PC-3 (cell line): ENCODE data around the gene AP4E1. TPM values are rescaled to one million over a fixed set of nuclear protein-coding genes. Genes with fewer than 3 reads are reported as not detected.
A peak's percentile ranks its signal among the peaks of the same experiment; 100 is the strongest.

ENCODE experiments used
- ATAC-seq: fragments of 200-7000 bp; cut with Tn5 transposase; 2 replicates; pipeline ENCODE4 v1.9.1; 2020; ENCODE audit warnings: mild to moderate bottlenecking, moderate library complexity
- BruUV-seq: library from RNA; stranded (reverse); fragments of 400-500 nt; replicated peaks from 2 replicates; lab custom pipeline; 2021; lab: Mats Ljungman, UMichigan
- CTCF ChIA-PET: fragments of 300-600 bp; sonication (Branson Sonifier 250); formaldehyde crosslinking; loops from one replicate; lab custom pipeline; 2022; ENCODE audit warnings: antibody characterized with exemption; lab: Charles Lee
- POLR2A ChIA-PET: fragments of 300-600 bp; sonication (Branson Sonifier 250); formaldehyde crosslinking; loops from one replicate; lab custom pipeline; 2022; ENCODE audit warnings: antibody characterized with exemption; ENCODE audit not compliant: unreplicated experiment; lab: Charles Lee
- DNase-seq: peaks from one replicate; pipeline ENCODE4 v3.0.0-alpha.2; 2015
- H2AFZ ChIP-seq: fragments of 300-600 bp; sonication (generic); 2 replicates; pipeline ENCODE4 v1.6.0; 2016; ENCODE audit warnings: antibody characterized with exemption, low read length
- H3F3A ChIP-seq: fragments of 300-600 bp; sonication (generic); one replicate; pipeline ENCODE4 v1.6.0; 2017; ENCODE audit warnings: antibody characterized with exemption, low read length, control low read depth, mild to moderate bottlenecking; ENCODE audit not compliant: unreplicated experiment
- H3K27ac ChIP-seq: fragments of 300-600 bp; sonication (generic); 2 replicates; pipeline ENCODE4 v1.5.1; 2016; ENCODE audit warnings: mild to moderate bottlenecking, low read length
- H3K27me3 ChIP-seq: fragments of 300-600 bp; sonication (generic); 2 replicates; pipeline ENCODE4 v1.6.1; 2016; ENCODE audit warnings: low read length, mixed read lengths
- H3K36me3 ChIP-seq: fragments of 300-600 bp; sonication (generic); 2 replicates; pipeline ENCODE4 v1.6.1; 2016; ENCODE audit warnings: low read depth, mixed run types, low read length, mixed read lengths
- H3K4me1 ChIP-seq: fragments of 300-600 bp; sonication (generic); 2 replicates; pipeline ENCODE4 v1.5.1; 2016; ENCODE audit warnings: low read length; ENCODE audit not compliant: insufficient read depth
- H3K4me2 ChIP-seq: fragments of 300-600 bp; sonication (generic); 2 replicates; pipeline ENCODE4 v1.6.0; 2016; ENCODE audit warnings: low read length
- H3K4me3 ChIP-seq: fragments of 300-600 bp; sonication (generic); 2 replicates; pipeline ENCODE4 v1.5.1; 2016; ENCODE audit warnings: mild to moderate bottlenecking, low read length, mixed read lengths
- H3K79me2 ChIP-seq: fragments of 300-600 bp; sonication (generic); 2 replicates; pipeline ENCODE4 v1.6.1; 2017; ENCODE audit warnings: low read length, mixed read lengths
- H3K9ac ChIP-seq: fragments of 300-600 bp; sonication (generic); 2 replicates; pipeline ENCODE4 v1.6.0; 2016; ENCODE audit warnings: mild to moderate bottlenecking, low read length
- H3K9me2 ChIP-seq: fragments of 300-600 bp; sonication (generic); replicated peaks from 2 replicates; pipeline ENCODE4 v1.6.1; 2016; ENCODE audit warnings: mixed run types, low read length, mixed read lengths
- H3K9me3 ChIP-seq: fragments of 300-600 bp; sonication (generic); 2 replicates; pipeline ENCODE4 v1.6.1; 2016; ENCODE audit warnings: low read length, mixed read lengths
- H4K20me1 ChIP-seq: fragments of 300-600 bp; sonication (generic); 2 replicates; pipeline ENCODE4 v1.6.1; 2016; ENCODE audit warnings: low read length, mixed read lengths
- CTCF ChIP-seq: fragments of 300-600 bp; sonication (generic); conservative IDR thresholded peaks from 2 replicates; pipeline ENCODE4 v1.5.1; 2017; ENCODE audit warnings: antibody characterized with exemption, low read depth, mild to moderate bottlenecking, low read length
- EZH2 ChIP-seq: fragments of 300-600 bp; sonication (generic); IDR thresholded peaks from one replicate; pipeline ENCODE4 v1.6.1; 2017; ENCODE audit warnings: antibody characterized with exemption, mild to moderate bottlenecking, low read length; ENCODE audit not compliant: unreplicated experiment
- EZH2phosphoT487 ChIP-seq: fragments of 300-600 bp; sonication (generic); IDR thresholded peaks from 2 replicates; pipeline ENCODE4 v1.6.1; 2018; ENCODE audit warnings: mild to moderate bottlenecking, antibody characterized with exemption, low read length, borderline replicate concordance
- intact Hi-C: fragments of 100-400 bp; cut with micrococcal nuclease; formaldehyde crosslinking; loops from 2 replicates; pipeline ENCODE4 v1.9.0; 2023
- total RNA-seq: library from RNA; depleted of rRNA; stranded (reverse); fragments of >200 nt; gene quantifications from 2 replicates; pipeline ENCODE4 v1.2.3, GENCODE V29; 2014

The AP4E1 gene
- total RNA-seq, 1 experiment from 2014 or later = 6.0 TPM

DNA sequence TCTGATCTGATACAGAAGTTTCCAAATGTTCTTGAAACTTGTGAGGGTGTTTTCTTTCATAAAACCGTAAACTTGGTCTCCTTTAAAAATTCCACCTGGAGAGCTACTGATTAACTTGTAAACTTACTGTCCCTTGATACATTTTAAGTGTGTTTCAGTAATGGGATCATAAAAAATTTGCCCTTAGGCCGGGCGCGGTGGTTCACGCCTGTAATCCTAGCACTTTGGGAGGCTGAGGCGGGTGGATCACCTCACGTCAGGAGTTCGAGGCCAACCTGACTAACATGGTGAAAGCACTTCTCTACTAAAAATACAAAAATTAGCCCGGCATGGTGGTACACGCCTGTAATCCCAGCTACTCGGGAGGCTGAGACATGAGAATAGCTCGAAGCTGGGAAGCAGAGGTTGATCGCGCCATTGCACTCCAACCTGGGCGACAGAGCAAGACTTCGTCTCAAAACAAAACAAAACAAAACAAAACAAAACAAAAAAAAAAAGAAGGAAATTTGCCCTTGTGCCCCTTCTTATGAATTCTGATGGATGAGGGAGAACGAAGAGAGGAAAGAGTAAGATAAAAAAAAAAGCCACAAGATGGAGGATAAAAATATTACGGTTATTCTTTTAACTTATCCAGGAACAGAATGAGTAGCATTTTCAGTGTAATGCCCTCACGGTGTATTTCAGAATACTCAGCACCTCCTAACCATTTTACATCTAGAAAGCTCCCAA, 32.1 kb upstream of the AP4E1 start:
- peak overlapping the region; percentile 69 for H3K4me3 ChIP-seq
- no peak overlapping the region for H3K27ac ChIP-seq
- intact Hi-C loops = loop anchor here (2.0 kb wide), 1 partner anchor 112 kb away; the partner anchor contains the start of gene SPPL2A
- ChIA-PET POLR2A (interaction anchor here (0.6 kb wide), 2 partner anchors 79 to 958 kb away, joined by 3 to 7 read pairs; no protein-coding TSS in a partner anchor), CTCF (interaction anchor here (1.5 kb wide), 1 partner anchor 9 kb away, joined by 6 read pairs; no protein-coding TSS in a partner anchor)
- no peaks in the 10 kb centered on the region for H3K79me2 ChIP-seq
- 0 out of 2 replicates have a peak, but pooled peaks cover 8% of the 10 kb centered on the region for H3K27me3 ChIP-seq
- H2AFZ ChIP-seq = peak overlapping the region; percentile 86
- BruUV-seq = TSS peak; percentile 44
- TF ChIP-seq EZH2phosphoT487 = no peak
- H3K9me2 ChIP-seq = no peaks in the 10 kb centered on the region
- 0 out of 2 replicates have a peak, but pooled peaks have one; percentile 14 for ATAC-seq
- no peaks in the 10 kb centered on the region for H3F3A ChIP-seq
- H3K4me1 ChIP-seq = peaks cover 19% of the 10 kb centered on the region
- H3K9me3 ChIP-seq = no peaks in the 10 kb centered on the region
- no peak for DNase-seq
- peak overlapping the region; percentile 80 for H3K4me2 ChIP-seq
- peak overlapping the region; percentile 52 for H3K9ac ChIP-seq
- H4K20me1 ChIP-seq = no peaks in the 10 kb centered on the region
- H3K36me3 ChIP-seq = no peaks in the 10 kb centered on the region

- peak overlapping the region; percentile 69 for H3K4me3 ChIP-seq
- CTCF ChIA-PET = interaction anchor here (1.5 kb wide), 1 partner anchor 8 kb away, joined by 6 read pairs; no protein-coding TSS in a partner anchor
- no peak overlapping the region for H3K27ac ChIP-seq
- POLR2A ChIA-PET = interaction anchor here (0.6 kb wide), 1 partner anchor 957 kb away, joined by 3 read pairs; no protein-coding TSS in a partner anchor
- peaks cover 19% of the 10 kb centered on the region for H3K4me1 ChIP-seq
- H3K36me3 ChIP-seq = no peaks in the 10 kb centered on the region
- peak overlapping the region; percentile 80 for H3K4me2 ChIP-seq
- intact Hi-C loops = loop anchor here (1.0 to 2.0 kb wide), 4 partner anchors 30 to 202 kb away; partner anchors contain the start of gene SPPL2A
- no peaks in the 10 kb centered on the region for H4K20me1 ChIP-seq
- DNase-seq = peak; percentile 96
- no peaks in the 10 kb centered on the region for H3K9me3 ChIP-seq
- H3K9me2 ChIP-seq = no peaks in the 10 kb centered on the region
- no peak for TF ChIP-seq EZH2phosphoT487
- peak; percentile 91 for TF ChIP-seq CTCF
- BruUV-seq = no TSS peak
- H2AFZ ChIP-seq = peak overlapping the region; percentile 86
- peak; percentile 71 for ATAC-seq
- H3F3A ChIP-seq = no peaks in the 10 kb centered on the region
- peak overlapping the region; percentile 52 for H3K9ac ChIP-seq
- H3K79me2 ChIP-seq = no peaks in the 10 kb centered on the region
- H3K27me3 ChIP-seq = 0 out of 2 replicates have a peak, but pooled peaks cover 3% of the 10 kb centered on the region
Observed at GRCh38 chr15:50876989-50877360, 31.5 kb upstream of the AP4E1 start.

DNA sequence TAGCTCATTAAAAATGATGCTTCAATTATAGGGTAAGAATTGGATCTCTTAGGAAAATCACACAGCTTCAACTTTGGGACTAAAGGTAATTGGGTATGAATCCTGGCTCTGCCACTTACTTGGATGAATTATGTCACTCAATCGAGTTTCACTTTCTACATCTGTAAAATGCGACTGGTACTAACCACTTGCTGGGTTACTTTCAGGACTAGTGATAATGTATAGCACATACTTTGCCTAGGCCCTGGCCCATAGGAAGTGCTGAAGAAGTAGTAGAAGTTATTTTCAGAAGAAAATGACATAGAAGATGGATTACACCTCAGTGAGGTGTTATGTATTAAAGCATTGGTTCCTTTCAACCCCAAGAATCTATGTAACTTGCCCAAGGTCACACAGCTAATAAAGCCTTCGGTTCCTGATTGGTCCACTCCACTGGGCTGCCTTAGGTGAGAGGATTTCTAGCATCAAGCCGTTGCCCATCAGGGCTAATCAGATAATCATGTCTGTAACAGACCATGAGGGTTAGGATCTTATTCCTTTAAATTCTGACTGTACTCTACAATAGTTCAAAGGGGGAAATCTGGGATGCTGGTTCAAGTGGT, 29.4 kb upstream of the AP4E1 start:
- no peak for ATAC-seq
- intact Hi-C loops = no loop called here
- no peaks in the 10 kb centered on the region for H3K27me3 ChIP-seq
- peaks cover under 1% of the 10 kb centered on the region for H3F3A ChIP-seq
- no TSS peak for BruUV-seq
- no peaks in the 10 kb centered on the region for H3K36me3 ChIP-seq
- no peaks in the 10 kb centered on the region for H3K9me3 ChIP-seq
- no peak overlapping the region for H3K27ac ChIP-seq
- ChIA-PET POLR2A (no interaction called here), CTCF (no interaction called here)
- no peak overlapping the region for H2AFZ ChIP-seq
- H3K4me3 ChIP-seq = no peak overlapping the region
- peaks cover 27% of the 10 kb centered on the region for H3K4me1 ChIP-seq
- no peaks in the 10 kb centered on the region for H3K9me2 ChIP-seq
- no peaks in the 10 kb centered on the region for H4K20me1 ChIP-seq
- H3K4me2 ChIP-seq = no peak overlapping the region
- TF ChIP-seq EZH2phosphoT487 = no peak
- no peak for TF ChIP-seq CTCF
- TF ChIP-seq EZH2 = no peak
- H3K79me2 ChIP-seq = no peaks in the 10 kb centered on the region
- DNase-seq = no peak
- no peak overlapping the region for H3K9ac ChIP-seq
